ENCODE measurements around the gene PODXL2.

PODXL2 gene

DNA sequence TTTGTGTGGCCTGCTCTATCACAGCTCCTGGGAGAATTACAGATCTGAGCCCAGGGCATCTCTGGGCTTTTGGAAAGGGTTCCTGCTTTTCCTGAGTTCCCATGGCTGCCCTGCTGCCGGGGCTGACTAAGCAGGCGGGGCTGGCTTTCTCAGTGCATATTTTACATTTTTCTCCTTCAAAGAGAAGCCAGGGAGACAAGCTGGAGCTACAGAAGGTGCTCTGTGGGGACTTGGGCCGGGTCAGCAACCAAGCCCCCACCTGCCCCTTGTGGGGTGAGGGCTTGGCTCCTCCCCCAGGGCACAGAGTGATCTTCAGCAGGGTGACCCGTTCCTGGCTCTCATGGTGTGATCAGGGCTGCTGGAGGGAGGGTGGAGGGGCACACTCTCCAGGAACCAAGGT is 61.1 kb downstream of the PODXL2 start:
- TF ChIP-seq POLR2A (IDR thresholded peaks at IDR 0.05; ENCODE audit: low read depth, low read length) (no peak), TAF1 (IDR thresholded peaks at IDR 0.05; ENCODE audit: borderline replicate concordance, low read depth, low read length) (no peak), POLR2AphosphoS5 (IDR thresholded peaks at IDR 0.05; ENCODE audit: low read depth, low read length) (no peak)
- FAIRE-seq = no peak
- no peak for DNase-seq (ENCODE audit: insufficient read length)

DNA sequence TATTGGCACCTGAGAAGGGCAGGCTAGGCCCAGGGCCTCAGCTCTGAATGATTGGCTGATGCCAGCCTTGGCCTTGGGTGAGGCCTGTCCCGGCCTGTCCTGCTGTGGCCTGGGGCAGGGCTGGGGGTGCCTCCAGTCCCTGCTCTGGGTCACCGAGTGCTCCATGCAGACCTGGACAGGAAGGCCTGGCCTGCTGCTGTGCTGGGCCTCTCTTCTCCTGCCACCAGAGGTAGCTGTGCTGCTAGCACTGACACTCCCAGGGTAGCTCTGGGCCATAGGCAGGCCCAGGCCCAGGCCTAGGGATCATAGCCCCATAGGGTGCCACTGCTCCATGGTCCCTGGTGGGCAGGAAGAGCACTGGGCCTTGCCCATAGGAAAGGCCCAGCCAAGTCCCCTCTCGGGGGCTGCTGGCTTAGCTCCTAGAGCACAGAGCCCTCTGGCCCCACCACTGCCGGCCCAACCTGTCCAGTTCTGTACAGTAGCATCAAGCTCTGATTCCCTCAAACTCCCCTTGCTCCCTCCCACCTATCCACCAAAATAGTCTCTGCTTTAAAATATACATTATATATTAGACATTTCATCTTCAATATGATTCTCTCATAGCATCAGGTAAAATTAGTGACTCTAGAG is 62.0 kb downstream of the PODXL2 start:
- DNase-seq (ENCODE audit: insufficient read length) (no peak), FAIRE-seq (peak; percentile 14)
- TF ChIP-seq POLR2AphosphoS5 (IDR thresholded peaks at IDR 0.05; ENCODE audit: low read depth, low read length) (no peak), POLR2A (IDR thresholded peaks at IDR 0.05; ENCODE audit: low read depth, low read length) (no peak), TAF1 (IDR thresholded peaks at IDR 0.05; ENCODE audit: borderline replicate concordance, low read depth, low read length) (no peak)

DNA sequence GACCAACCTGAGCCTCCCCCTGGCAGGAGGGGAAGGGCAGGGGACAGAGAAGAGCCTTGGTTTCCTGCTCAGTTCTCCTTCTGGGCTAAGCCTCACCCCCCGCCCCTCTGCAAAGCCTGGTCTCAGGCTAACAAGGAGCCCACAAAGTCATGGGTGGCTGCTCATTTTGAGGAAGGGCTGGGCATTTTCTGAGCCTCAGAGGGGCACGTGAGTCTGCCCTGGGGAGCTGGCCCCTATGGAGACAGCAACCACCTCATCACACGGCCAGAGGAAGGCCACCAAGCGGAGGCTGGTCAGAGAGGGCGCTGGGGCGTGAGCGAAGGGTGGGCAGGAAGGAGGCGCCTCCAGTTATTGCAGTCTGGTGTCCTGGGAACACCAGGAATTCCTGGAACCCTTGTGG is 62.5 kb downstream of the PODXL2 start:
- DNase-seq (ENCODE audit: insufficient read length) = no peak
- TF ChIP-seq POLR2A (IDR thresholded peaks at IDR 0.05; ENCODE audit: low read depth, low read length) (no peak), POLR2AphosphoS5 (IDR thresholded peaks at IDR 0.05; ENCODE audit: low read depth, low read length) (no peak), TAF1 (IDR thresholded peaks at IDR 0.05; ENCODE audit: borderline replicate concordance, low read depth, low read length) (no peak)
- no peak for FAIRE-seq

DNA sequence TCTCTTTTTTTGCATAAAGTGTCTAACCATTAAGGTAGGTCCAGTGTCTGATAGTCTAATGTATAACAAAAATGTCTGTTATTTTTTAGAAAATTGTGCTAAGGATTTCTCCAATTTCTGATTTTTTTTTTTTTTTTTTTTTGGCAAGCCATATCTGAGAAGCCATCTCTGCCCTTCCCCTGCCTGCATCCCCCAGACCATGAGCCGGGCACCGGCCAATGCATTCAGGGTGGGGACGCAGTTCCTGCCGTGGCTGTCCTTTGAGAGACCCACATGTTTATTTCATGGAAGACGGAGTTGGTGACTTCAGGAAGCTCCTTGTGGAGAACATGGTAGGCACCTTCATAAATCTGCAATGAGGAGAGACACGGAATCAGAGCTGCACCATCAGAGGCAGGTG is 63.0 kb downstream of the PODXL2 start:
- TF ChIP-seq TAF1 (IDR thresholded peaks at IDR 0.05; ENCODE audit: borderline replicate concordance, low read depth, low read length) (no peak), POLR2A (IDR thresholded peaks at IDR 0.05; ENCODE audit: low read depth, low read length) (no peak), POLR2AphosphoS5 (IDR thresholded peaks at IDR 0.05; ENCODE audit: low read depth, low read length) (no peak)
- no peak for FAIRE-seq

DNA sequence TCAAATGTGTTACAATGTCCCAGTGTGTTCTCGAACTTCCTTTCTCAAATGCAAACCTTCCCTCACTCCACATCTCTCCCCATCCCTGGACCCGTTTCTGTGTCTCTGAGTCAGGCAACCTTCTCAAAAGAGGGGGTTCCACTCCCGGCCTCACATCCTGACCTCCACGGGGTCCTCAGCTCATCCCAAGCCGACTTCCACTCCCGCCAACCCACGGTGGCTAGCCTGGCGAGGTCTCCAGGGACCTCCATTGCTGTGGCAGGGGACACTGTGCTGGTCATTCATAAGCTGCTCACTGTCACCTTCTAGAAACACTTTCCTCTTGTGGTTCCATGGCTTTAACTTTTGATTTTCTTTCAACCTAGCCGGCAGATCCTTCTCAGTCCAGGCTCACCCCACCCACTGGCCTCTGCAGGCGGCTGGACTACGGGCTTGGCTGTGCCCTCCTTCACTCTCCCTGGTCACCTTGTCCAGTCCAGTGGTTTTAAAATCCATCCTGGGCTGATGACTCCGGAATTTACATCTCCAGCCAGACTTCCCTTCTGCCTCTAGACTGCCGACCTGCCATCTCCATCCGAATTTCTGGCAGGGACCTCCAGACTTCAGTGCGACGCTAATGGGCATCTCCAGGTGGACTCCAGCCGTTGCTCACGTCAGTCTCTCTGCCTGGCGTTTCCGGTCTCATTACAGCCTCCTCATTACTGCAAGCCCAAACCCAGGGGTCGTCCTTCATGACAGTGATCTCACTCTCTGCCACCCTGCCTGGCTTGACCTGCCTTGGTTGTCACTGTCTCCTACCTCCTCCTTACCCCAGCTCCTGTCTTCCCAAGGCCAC is 63.7 kb downstream of the PODXL2 start:
- TF ChIP-seq POLR2A (IDR thresholded peaks at IDR 0.05; ENCODE audit: low read depth, low read length) = no peak
- no peak for TF ChIP-seq POLR2AphosphoS5 (IDR thresholded peaks at IDR 0.05; ENCODE audit: low read depth, low read length)
- no peak for TF ChIP-seq TAF1 (IDR thresholded peaks at IDR 0.05; ENCODE audit: borderline replicate concordance, low read depth, low read length)
- DNase-seq (ENCODE audit: insufficient read length) = no peak
- FAIRE-seq = no peak

More for the DNA sequence above, 63.0 kb downstream of the PODXL2 start:
- no peak for DNase-seq (ENCODE audit: insufficient read length)

DNA sequence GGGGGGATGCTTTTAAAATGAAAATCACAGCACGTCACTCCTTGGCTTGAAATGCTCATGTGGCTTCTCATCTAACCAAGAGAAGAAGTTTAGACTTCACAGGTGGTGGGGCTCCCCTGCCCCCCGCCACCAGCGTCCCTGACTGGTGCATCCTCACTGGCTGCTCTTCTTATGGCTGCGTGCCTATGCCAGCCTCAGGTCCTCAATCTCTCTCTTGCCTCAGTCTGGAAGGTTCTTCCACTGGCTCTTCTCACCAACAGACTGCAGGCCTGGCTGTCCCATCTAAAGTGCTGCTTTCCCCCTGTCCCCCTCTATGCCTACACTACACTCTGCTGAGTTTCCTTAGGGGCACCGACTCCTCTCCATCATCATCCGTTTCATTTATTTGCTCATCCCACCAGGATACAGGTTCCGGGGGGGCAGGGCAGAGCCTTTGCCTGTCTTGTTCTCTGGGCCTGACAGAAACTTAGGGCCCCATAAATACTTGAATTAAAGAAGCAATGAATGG is 64.4 kb downstream of the PODXL2 start:
- FAIRE-seq (no peak), DNase-seq (ENCODE audit: insufficient read length) (no peak)
- TF ChIP-seq POLR2A (IDR thresholded peaks at IDR 0.05; ENCODE audit: low read depth, low read length) (no peak), POLR2AphosphoS5 (IDR thresholded peaks at IDR 0.05; ENCODE audit: low read depth, low read length) (no peak), TAF1 (IDR thresholded peaks at IDR 0.05; ENCODE audit: borderline replicate concordance, low read depth, low read length) (no peak)

DNA sequence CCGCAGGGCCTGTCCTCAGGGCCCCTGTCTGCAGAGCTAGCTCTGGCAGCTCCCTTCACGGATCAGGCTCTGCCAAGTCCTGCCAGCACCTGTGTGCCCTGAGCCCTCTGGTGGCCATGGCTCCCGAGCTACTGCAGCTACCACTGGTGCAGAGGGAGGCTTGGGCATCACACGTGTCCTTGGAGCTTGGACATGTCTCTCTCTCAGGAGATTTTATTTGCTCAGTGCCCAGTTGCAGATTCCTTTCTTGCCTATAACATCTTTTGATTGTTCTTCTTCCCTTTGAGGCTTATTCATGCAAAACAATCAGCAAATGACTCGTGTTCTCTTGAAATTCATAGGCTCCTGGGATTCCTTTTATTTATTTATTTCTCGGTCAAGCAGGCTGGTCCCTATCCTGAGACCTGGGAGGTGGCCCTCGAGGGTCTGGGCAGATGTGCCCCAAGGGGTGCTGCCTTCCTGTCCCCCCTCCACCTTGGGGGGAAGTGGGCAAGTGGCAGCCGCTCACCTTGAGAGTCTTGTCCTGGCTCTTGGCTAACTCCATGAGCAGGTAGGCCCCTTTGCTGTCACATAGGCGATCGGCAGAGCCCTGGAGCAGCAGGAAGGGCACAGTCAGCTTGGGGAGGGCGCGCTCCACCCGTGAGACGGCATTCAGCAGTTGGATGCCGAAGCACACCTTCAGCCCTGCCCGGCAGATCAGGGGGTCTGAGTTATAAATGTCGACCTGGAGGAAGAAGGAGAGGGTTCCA is 65.7 kb downstream of the PODXL2 start:
- TF ChIP-seq POLR2AphosphoS5 (IDR thresholded peaks at IDR 0.05; ENCODE audit: low read depth, low read length) (peak; percentile 25; the same call in 1 of the 2 replicates), TAF1 (IDR thresholded peaks at IDR 0.05; ENCODE audit: borderline replicate concordance, low read depth, low read length) (no peak)
- FAIRE-seq (no peak), DNase-seq (ENCODE audit: insufficient read length) (no peak)

DNA sequence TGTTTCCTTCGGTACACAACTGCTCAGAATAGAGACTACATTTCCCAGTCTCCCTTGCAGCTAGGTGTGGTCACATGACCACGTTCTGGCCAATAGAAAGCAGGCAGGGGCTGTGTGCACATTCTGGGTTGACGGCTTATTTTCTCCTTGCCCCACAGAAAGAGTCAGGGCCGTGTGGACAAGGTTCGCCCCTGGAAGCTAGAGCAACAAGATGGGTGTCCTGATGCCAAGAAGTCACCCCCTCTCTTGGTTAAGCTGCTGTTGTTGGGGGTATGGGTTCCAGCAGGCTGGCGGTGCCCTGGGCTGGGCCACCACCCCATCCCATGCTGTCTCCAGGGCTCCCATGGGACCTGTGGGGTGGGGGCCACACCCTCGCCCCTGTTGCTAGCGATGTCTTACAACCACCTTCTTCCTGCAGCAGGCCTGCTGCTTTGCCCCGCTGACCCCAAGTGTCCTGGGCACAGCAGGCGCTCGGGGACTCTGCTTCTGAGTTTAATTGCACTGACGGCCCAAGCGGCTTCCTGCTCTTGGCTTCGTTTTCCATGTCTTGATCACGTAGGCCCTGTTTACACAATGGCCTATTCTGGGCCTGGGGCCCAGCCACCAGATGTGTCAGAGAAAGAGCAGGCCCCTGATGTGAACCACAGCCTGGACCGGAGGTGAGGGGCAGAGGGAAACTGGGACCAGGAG is 68.7 kb downstream of the PODXL2 start:
- FAIRE-seq = peak; percentile 98
- TF ChIP-seq TAF1 (IDR thresholded peaks at IDR 0.05; ENCODE audit: borderline replicate concordance, low read depth, low read length) = no peak
- no peak for TF ChIP-seq POLR2AphosphoS5 (IDR thresholded peaks at IDR 0.05; ENCODE audit: low read depth, low read length)
- no peak for TF ChIP-seq POLR2A (IDR thresholded peaks at IDR 0.05; ENCODE audit: low read depth, low read length)
- peak; percentile 39 for DNase-seq (ENCODE audit: insufficient read length)

DNA sequence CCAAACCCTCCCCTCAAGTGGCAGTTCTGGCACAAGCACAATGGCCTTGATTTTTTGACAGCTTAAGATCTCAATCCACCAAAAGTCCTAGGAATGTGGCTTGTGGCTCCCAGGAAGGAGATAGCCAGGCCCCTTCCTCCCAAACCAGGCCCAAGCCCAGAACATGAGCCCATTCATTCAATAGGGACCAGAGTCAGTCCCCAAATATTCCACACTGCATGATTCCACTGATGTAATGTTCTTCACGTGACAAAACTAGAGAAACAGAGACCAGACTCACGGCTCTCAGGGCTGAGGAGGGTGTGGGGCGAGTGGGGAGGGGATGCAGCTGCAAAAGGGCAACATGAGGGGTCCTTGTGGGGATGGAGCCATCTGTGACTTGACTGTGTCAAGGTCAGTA is 69.3 kb downstream of the PODXL2 start:
- no peak for DNase-seq (ENCODE audit: insufficient read length)
- FAIRE-seq = no peak
- TF ChIP-seq TAF1 (IDR thresholded peaks at IDR 0.05; ENCODE audit: borderline replicate concordance, low read depth, low read length) (no peak), POLR2A (IDR thresholded peaks at IDR 0.05; ENCODE audit: low read depth, low read length) (no peak), POLR2AphosphoS5 (IDR thresholded peaks at IDR 0.05; ENCODE audit: low read depth, low read length) (no peak)

DNA sequence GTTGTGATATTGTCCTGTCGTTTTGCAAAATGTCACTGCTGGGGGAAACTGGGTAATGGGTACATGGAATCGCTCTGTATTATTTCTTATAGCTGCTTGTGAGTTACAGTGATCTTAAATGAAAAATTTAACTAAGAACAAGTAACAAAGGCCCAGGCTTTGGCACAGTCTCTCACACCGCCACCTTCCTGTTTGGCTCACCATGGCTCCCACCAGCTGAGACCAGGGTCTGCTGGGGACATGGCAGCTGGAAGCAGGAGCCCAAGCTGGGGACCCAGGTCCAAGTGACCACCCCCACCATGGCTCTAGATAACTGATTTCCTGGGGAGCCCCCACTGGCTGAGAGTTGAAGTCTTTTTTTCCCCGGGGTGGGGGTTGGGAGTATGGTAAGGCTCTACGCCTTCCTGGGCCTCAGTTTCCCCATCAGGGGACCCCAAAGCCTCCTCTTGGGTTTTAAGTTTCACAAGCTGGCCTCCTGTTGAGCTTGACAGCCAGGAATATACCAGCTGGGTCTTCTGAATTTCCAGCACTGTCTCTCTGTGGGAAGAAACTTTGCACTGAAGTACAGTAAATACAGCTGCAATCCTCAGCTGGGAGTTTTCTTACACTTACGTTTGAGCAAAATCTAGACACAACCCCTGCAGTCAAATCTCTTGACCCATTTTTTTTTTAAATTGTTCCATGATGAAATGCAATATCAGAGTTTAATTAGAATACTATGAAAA is 69.9 kb downstream of the PODXL2 start:
- FAIRE-seq (no peak), DNase-seq (ENCODE audit: insufficient read length) (no peak)
- no peak for TF ChIP-seq TAF1 (IDR thresholded peaks at IDR 0.05; ENCODE audit: borderline replicate concordance, low read depth, low read length)
- TF ChIP-seq POLR2AphosphoS5 (IDR thresholded peaks at IDR 0.05; ENCODE audit: low read depth, low read length) = no peak
- TF ChIP-seq POLR2A (IDR thresholded peaks at IDR 0.05; ENCODE audit: low read depth, low read length) = no peak
